ENCODE results near the gene LIPE.

GRCh38 chr19:42366673-42367072 lies 60.5 kb downstream of the LIPE start:
- TF ChIP-seq, protein P1, sequence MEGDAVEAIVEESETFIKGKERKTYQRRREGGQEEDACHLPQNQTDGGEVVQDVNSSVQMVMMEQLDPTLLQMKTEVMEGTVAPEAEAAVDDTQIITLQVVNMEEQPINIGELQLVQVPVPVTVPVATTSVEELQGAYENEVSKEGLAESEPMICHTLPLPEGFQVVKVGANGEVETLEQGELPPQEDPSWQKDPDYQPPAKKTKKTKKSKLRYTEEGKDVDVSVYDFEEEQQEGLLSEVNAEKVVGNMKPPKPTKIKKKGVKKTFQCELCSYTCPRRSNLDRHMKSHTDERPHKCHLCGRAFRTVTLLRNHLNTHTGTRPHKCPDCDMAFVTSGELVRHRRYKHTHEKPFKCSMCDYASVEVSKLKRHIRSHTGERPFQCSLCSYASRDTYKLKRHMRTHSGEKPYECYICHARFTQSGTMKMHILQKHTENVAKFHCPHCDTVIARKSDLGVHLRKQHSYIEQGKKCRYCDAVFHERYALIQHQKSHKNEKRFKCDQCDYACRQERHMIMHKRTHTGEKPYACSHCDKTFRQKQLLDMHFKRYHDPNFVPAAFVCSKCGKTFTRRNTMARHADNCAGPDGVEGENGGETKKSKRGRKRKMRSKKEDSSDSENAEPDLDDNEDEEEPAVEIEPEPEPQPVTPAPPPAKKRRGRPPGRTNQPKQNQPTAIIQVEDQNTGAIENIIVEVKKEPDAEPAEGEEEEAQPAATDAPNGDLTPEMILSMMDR (conservative IDR thresholded peaks at IDR 0.05; ENCODE audit: low read depth, low read length) = no peak
- TF ChIP-seq EZH2 (IDR thresholded peaks at IDR 0.05; ENCODE audit: borderline replicate concordance, low read depth, low read length, poor library complexity, severe bottlenecking) = no peak

Data from A673 (cell line).